Smooth muscle cell (in vitro differentiated cells): Measurements from ENCODE around the gene ROR1. TPM values are rescaled to one million over a fixed set of nuclear protein-coding genes. Genes with fewer than 3 reads are reported as not detected.

Experiments used
- DNase-seq: peaks from one replicate; lab custom pipeline; 2025; ENCODE audit not compliant: unreplicated experiment; lab: John Stamatoyannopoulos, UW
- H2AFZ ChIP-seq: fragments of 200-600 bp; sonication (generic); 2 replicates; pipeline ENCODE4 v1.6.0; 2016; ENCODE audit warnings: antibody characterized with exemption, low read depth, mild to moderate bottlenecking
- H3F3A ChIP-seq: fragments of 200-600 bp; sonication (generic); 2 replicates; pipeline ENCODE4 v1.6.0; 2017; ENCODE audit warnings: antibody characterized with exemption, low read depth
- H3K27ac ChIP-seq: fragments of 200-600 bp; sonication (generic); 2 replicates; pipeline ENCODE4 v1.5.1; 2016; ENCODE audit warnings: low read depth, mild to moderate bottlenecking
- H3K27me3 ChIP-seq: fragments of 200-600 bp; sonication (generic); 2 replicates; pipeline ENCODE4 v1.6.1; 2016; ENCODE audit warnings: low read depth, mild to moderate bottlenecking
- H3K36me3 ChIP-seq: fragments of 200-600 bp; sonication (generic); 2 replicates; pipeline ENCODE4 v1.5.1; 2016; ENCODE audit warnings: low read depth
- H3K4me1 ChIP-seq: fragments of 200-600 bp; sonication (generic); 2 replicates; pipeline ENCODE4 v1.5.1; 2016; ENCODE audit warnings: low read depth
- H3K4me2 ChIP-seq: fragments of 200-600 bp; sonication (generic); 2 replicates; pipeline ENCODE4 v1.6.0; 2016; ENCODE audit warnings: mild to moderate bottlenecking
- H3K4me3 ChIP-seq: fragments of 200-600 bp; sonication (generic); 2 replicates; pipeline ENCODE4 v1.5.1; 2016; ENCODE audit warnings: mild to moderate bottlenecking
- H3K79me2 ChIP-seq: fragments of 200-600 bp; sonication (generic); 2 replicates; pipeline ENCODE4 v1.6.0; 2016; ENCODE audit warnings: low read depth, mild to moderate bottlenecking
- H3K9ac ChIP-seq: fragments of 200-600 bp; sonication (generic); 2 replicates; pipeline ENCODE4 v1.6.0; 2016; ENCODE audit warnings: low read depth
- H3K9me3 ChIP-seq: fragments of 200-600 bp; sonication (generic); replicated peaks from 2 replicates; pipeline ENCODE4 v1.5.1; 2016; ENCODE audit warnings: low read depth
- H4K20me1 ChIP-seq: fragments of 200-600 bp; sonication (generic); 2 replicates; pipeline ENCODE4 v1.6.0; 2016; ENCODE audit warnings: low read depth
- CTCF ChIP-seq: fragments of 200-600 bp; sonication (generic); IDR thresholded peaks from 2 replicates; pipeline ENCODE4 v1.5.1; 2017; ENCODE audit warnings: borderline replicate concordance, mild to moderate bottlenecking, antibody characterized with exemption; ENCODE audit not compliant: insufficient read depth, poor library complexity, severe bottlenecking
- WGBS: methylation state at CpG from one replicate; pipeline ENCODE4 v1.1.7; 2016; ENCODE audit warnings: low lambda C conversion rate; 5-methylcytosine and 5-hydroxymethylcytosine counted together
- polyA plus RNA-seq: library from polyadenylated mRNA; unstranded; fragments of >200 nt; fragmentation: Nextera tagmentation; extraction: Ambion mirVana; gene quantifications from 2 replicates; pipeline ENCODE4 v1.2.1, GENCODE V29; 2016
- total RNA-seq: library from RNA; depleted of rRNA; stranded (reverse); fragments of >200 nt; gene quantifications from 2 replicates; pipeline ENCODE4 v1.2.3, GENCODE V29; 2014

ROR1 gene
- total and polyA plus RNA-seq, 2 experiments from 2014 or later, result 3.3 to 7.2 TPM

DNA sequence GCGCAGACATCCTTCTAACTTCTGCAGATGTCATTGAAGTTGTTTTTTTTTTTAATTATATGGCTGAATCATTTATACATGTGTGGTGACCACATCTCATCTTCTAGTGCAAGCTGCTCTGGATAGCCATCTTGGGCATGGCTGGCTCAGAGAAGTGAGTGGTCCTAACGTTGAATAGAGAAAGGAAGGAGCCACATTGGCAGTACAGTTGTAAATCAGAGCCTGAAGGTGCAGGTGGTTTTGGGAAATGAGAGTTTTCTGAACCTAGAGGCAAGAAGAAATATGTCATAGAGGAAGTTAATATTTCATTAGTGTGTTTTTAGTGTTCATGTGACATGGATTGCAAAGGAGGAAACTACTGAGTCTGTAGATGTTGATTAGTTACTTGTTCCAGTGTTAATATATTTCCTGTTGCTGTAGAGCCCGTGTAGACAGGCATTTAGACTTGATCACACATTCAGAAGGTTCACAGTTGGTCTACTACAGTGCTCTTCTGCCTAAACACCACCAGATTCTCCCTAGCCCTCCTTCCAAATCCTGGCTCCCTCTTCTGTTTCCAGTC, 163.7 kb downstream of the ROR1 start:
- H3K27ac ChIP-seq, result no peak overlapping the region
- no peaks in the 10 kb centered on the region for H3F3A ChIP-seq
- H3K36me3 ChIP-seq, result no peaks in the 10 kb centered on the region
- H4K20me1 ChIP-seq, result no peaks in the 10 kb centered on the region
- no peaks in the 10 kb centered on the region for H3K79me2 ChIP-seq
- no peaks in the 10 kb centered on the region for H3K27me3 ChIP-seq
- no peak overlapping the region for H3K4me3 ChIP-seq
- no peak overlapping the region for H2AFZ ChIP-seq
- H3K9me3 ChIP-seq, result no peaks in the 10 kb centered on the region
- TF ChIP-seq CTCF, result no peak
- no peak for DNase-seq
- no peak overlapping the region for H3K4me2 ChIP-seq
- 63% methylated on average over 3 of the region's 3 CpGs for WGBS
- H3K4me1 ChIP-seq, result no peaks in the 10 kb centered on the region
- H3K9ac ChIP-seq, result no peak overlapping the region

- Histone ChIP-seq H4K20me1 (no peaks in the 10 kb centered on the region), H3F3A (no peaks in the 10 kb centered on the region), H3K4me3 (no peak overlapping the region), H3K9me3 (no peaks in the 10 kb centered on the region), H3K4me2 (no peak overlapping the region), H3K4me1 (peaks cover 11% of the 10 kb centered on the region), H3K9ac (no peak overlapping the region), H3K27me3 (no peaks in the 10 kb centered on the region), H3K79me2 (no peaks in the 10 kb centered on the region), H2AFZ (no peak overlapping the region), H3K27ac (no peak overlapping the region), H3K36me3 (no peaks in the 10 kb centered on the region)
- DNase-seq, result no peak
- WGBS, result 92% methylated on average over 2 of the region's 2 CpGs
- TF ChIP-seq CTCF, result no peak
These were observed 166.6 kb downstream of the ROR1 start for GRCh38 chr1:63940440-63940839.

- no peaks in the 10 kb centered on the region for H4K20me1 ChIP-seq
- TF ChIP-seq CTCF, result no peak
These were observed 169.6 kb downstream of the ROR1 start for GRCh38 chr1:63943393-63943792.

DNA sequence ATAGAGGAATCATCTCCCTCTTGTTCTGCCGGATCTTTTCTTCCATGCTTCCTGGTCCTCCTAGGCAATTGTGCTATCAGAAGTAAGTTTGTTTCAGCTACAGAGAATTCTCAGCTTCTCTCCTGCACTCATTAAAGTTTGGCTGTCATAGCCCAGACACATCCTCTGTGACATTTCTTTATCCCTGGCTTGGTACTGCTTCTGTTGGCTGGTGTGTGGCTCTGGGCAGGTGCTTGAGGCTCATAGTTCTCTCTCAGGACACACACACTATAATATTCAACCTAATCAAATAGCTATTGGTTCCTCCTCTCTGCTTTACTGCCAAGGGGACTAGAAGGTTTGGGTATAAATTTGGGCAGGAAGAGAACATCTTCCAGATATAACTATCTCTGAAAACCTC, 172.1 kb downstream of the ROR1 start:
- Histone ChIP-seq H3K4me2 (no peak overlapping the region), H3F3A (no peaks in the 10 kb centered on the region), H3K9ac (no peak overlapping the region), H3K79me2 (no peaks in the 10 kb centered on the region), H3K27ac (no peak overlapping the region), H2AFZ (no peak overlapping the region), H3K4me1 (peaks cover 20% of the 10 kb centered on the region), H3K36me3 (no peaks in the 10 kb centered on the region), H3K27me3 (no peaks in the 10 kb centered on the region), H3K4me3 (no peak overlapping the region), H3K9me3 (no peaks in the 10 kb centered on the region), H4K20me1 (no peaks in the 10 kb centered on the region)
- no peak for DNase-seq
- WGBS, result 79% methylated on average over 1 of the region's 1 CpG
- no peak for TF ChIP-seq CTCF

More at GRCh38 chr1:63943393-63943792, 169.6 kb downstream of the ROR1 start:
- Histone ChIP-seq H3K4me1 (peaks cover 11% of the 10 kb centered on the region), H3K27ac (no peak overlapping the region), H3K9ac (no peak overlapping the region), H3F3A (no peaks in the 10 kb centered on the region), H3K79me2 (no peaks in the 10 kb centered on the region), H3K36me3 (no peaks in the 10 kb centered on the region), H2AFZ (no peak overlapping the region), H3K9me3 (no peaks in the 10 kb centered on the region), H3K4me2 (peak overlapping the region; percentile 13), H3K27me3 (no peaks in the 10 kb centered on the region), H3K4me3 (no peak overlapping the region)
- DNase-seq, result no peak
- 61% methylated on average over 3 of the region's 3 CpGs for WGBS
